H1 (cell line): ENCODE measurements around the gene ZNF532. TPM values are rescaled to one million over a fixed set of nuclear protein-coding genes. Genes with fewer than 3 reads are reported as not detected.

Source experiments
- CTCF ChIP-seq, 3 experiments: IDR thresholded peaks; 1 replicate in 2 of 3; 2 replicates in 1 of 3; pipeline versions ENCODE4 v1.5.1 to v1.6.1; 2011; ENCODE audit warnings: low read length in 3 of 3, mild to moderate bottlenecking in 3 of 3, inconsistent platforms in 2 of 3, low read depth in 1 of 3, moderate library complexity in 1 of 3; ENCODE audit not compliant: insufficient read depth in 1 of 3; ENCODE audit errors: control extremely low read depth in 1 of 3
- polyA plus RNA-seq, 7 experiments: library from polyadenylated mRNA; depleted of rRNA in 3 of 7; stranded (reverse) in 5 of 7; unstranded in 2 of 7; fragments of >200 nt in 5 of 7; fragments of 200-250 nt in 2 of 7; gene quantifications; 1 replicate in 5 of 7; 2 replicates in 1 of 7; 4 replicates in 1 of 7; pipeline versions ENCODE4 v1.2.1 to v1.2.3, GENCODE V29; 2011 to 2013; ENCODE audit warnings: missing spikeins in 2 of 7, mixed read lengths in 2 of 7
- total RNA-seq: library from RNA; stranded (reverse); fragmentation: NEBNext Ultra II Directional; extraction: Animal tissue kit (Norgen Biotek cat#: 25700); gene quantifications from 2 replicates; pipeline ENCODE4 v1.2.1, GENCODE V29; 2021

ZNF532 gene
- total and polyA plus RNA-seq, 2 of the 8 experiments (the other 6 are each of a cell fraction or from before 2014, with no cell fraction given) = 143 to 240 TPM

GRCh38 chr18:58882686-58883085, 18.0 kb downstream of the ZNF532 start (continued):
- TF ChIP-seq CTCF (IDR thresholded peaks at IDR 0.05; ENCODE audit: control extremely low read depth in 1 of 3, insufficient read depth in 1 of 3, low read depth in 1 of 3, low read length in 3 of 3) = no peak
